ENCODE results near the gene TRIM71. TPM values are rescaled to one million over a fixed set of nuclear protein-coding genes. Genes with fewer than 3 reads are reported as not detected.

Gene TRIM71
- total RNA-seq, 1 donor from 2014 or later: not detected

DNA sequence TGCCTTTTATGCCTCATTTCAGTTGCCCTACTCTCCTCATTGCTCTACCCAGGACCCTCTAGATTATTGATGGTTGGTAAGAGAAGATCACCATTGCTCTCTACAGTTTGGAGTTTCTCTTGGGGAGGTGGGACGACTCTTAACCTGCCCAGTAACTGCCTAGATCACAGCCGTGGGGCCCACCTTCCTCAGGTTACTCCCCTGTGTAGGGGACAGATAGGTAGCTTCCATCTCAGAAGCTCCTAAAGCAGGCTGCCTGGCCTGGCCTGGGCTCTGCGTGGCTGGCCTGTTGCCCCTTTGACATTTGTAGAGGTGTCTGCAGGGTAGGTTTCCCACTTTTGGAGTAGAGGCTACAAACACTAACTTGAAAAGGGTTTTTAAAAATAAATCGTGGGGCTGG lies 42.7 kb downstream of the TRIM71 start:
- intact Hi-C loops (cut with DNase I): no loop called here
- no peak for DNase-seq (ENCODE audit: low spot score)

DNA sequence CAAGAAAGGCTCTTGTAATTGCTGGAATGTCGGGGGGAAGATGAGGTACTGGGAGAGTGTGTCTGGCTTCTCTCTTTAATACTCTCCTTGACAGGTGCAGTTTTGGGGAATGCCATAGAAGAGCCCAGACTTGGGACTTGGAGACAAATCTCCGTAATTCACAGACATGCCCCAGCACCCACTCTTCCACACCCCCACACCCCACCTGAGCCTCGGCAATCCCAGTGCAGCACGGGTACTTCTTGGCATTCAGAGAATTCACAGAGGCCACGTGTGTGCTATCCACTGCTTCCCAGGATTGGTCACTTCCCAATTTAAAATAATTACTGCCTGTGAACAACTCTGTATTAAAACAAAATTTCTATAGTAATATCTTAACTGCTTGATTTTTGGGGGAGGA lies 43.9 kb downstream of the TRIM71 start:
- intact Hi-C loops (cut with DNase I): no loop called here
- DNase-seq (ENCODE audit: low spot score): no peak

DNA sequence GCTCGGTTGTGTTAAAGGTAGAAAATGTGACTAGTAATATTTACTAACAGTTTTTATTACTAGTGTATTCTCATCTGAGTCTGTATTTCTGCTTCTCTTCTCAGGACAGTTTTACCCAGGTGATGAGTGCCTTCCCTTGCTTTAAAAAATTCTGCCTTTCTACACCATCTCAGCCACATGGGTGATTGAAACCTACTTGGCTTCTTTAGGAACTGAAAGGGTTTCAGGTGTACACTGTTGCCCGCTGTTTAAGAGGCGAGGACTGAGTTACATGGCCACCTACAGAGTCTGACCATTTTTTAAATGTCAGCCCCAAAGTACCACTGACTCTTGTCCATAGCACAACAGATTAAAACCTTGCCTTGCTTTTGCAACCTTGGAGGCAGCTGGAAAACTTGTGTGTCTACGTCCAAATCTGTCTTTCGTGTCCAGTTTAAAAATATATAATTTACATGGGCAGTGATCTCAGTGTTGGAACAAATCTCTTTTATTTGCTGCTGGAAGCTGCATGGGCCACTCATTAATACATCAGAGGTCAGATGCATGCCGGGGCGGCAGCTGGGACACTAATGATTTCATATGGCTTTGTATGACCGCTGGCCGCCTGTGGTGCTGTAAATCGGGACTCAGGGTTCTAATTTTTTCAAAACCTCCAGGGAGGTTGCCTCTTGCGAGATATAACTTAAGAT lies 44.6 kb downstream of the TRIM71 start:
- no peak for DNase-seq (ENCODE audit: low spot score)
- intact Hi-C loops (cut with DNase I): no loop called here

DNA sequence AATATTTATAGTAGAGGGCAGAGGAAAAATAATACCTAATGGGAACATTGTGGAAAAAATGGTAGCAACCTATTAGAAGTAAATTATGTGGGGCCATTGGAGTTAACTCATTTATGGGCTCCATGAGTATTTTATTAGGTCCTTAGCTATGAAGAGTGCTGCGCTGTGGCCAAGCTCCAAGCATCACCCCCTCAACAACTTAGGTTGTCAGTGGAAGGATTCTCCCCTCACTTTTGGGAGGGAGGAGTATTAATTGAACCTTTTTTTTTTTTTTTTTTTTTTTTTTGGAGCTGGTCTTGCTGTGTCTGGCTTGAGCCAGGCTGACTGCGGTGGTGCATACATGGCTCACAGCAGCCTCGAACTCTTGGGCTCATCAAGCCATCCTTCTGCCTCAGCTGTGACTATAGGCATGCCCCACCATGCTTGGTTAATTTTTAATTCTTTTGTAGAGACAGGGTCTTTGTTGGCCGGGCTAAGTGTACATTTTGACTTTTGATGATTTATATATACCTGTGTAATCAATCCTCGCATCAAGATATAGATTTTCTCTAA lies 45.2 kb downstream of the TRIM71 start:
- intact Hi-C loops (cut with DNase I): no loop called here
- no peak for DNase-seq (ENCODE audit: low spot score)

DNA sequence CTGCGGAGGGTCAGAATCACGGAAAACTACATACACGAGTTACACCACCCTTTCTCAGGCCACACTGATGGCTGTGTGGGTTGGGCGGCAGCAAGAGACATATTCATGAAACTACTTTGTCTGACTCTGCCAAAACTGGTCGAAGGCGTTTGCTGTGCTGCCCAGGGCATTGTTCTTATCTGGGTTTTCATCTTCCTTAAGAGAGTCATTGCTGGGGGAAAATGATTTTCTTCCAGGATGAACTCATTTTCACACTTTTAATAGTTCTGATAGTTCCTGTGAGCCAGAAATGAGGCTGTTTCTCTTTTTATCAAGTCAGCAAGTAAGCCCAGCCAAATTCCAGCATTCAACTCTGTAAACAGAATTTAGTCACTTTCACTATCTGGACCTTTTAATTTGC lies 47.6 kb downstream of the TRIM71 start:
- intact Hi-C loops (cut with DNase I): no loop called here
- no peak for DNase-seq (ENCODE audit: low spot score)

DNA sequence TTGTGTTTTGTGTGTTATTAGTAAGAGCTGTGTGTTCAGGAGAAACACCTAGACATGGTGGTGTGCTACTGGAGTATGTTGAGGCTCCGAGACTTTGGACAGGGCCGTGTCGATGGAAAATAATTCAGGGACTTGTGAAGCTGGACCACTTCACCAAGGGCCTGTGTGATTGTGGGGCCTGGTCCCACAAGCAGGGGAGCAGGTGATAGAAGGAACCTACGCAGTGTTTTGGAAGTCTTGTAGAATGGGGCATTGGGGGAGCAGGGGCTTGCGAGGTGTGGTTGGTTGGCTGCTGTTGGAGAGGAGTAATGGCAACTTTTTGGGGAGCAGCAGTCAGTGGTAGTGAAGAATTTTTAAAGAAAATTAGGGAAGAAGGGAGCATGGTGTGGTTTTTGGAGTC lies 48.7 kb downstream of the TRIM71 start:
- no peak for DNase-seq (ENCODE audit: low spot score)
- intact Hi-C loops (cut with DNase I): no loop called here

DNA sequence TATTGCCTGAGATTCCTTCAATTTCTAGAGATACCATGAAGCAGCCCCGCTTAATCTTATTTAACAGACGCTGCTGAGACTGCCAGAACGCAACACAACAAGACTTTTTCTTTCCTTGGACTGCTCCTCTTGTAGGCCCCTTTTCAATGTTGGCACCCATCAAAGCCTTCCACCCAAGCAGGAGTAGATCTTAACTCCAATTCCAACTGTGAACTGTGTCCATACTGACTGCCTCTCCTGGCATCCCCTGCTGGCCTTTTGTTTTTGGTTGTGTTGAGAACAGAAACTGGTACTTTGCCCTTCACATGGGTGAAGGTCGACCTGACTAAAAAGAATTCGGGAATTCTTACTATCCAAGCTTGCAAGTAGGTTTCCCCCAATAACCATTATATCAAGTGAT lies 50.2 kb downstream of the TRIM71 start:
- no peak for DNase-seq (ENCODE audit: low spot score)
- intact Hi-C loops (cut with DNase I): no loop called here

DNA sequence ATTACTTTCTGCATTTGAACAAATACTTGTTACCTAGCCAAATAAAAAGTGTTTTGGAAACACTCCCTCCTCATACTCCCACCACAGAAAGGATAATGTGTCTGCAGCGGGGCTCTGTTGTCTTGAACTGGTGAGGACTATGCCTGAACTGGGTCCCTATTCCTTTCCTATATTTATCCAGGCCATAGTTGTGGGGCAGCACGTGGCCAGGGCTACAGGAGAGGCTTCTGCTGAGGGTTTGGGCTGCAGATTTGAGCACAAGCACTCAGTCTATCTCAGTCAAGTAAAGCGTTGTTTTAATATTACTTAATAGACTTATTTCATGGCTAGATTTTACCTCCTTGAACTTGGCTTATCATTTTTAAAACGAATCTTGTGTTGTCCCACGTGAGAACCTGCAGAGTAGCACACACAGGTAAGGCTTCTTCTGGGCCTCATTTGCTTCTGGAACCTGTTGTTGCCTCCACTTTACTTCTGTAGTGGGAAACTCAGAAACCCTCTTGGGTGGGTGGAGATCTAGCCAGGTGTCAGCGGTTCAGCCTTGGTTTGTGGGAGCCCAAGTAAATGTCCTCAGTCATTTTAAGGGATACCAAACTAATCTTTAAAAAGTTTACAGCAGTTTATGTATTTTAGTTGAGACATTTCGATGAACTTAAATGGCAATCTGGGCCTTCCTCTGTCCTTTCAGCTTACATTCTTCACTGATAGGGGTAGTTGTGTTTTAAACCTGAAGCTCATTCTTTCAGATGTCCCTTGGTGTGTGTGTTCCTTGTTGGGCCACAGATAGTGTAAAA lies 51.1 kb downstream of the TRIM71 start:
- intact Hi-C loops (cut with DNase I): no loop called here
- DNase-seq (ENCODE audit: low spot score): no peak

DNA sequence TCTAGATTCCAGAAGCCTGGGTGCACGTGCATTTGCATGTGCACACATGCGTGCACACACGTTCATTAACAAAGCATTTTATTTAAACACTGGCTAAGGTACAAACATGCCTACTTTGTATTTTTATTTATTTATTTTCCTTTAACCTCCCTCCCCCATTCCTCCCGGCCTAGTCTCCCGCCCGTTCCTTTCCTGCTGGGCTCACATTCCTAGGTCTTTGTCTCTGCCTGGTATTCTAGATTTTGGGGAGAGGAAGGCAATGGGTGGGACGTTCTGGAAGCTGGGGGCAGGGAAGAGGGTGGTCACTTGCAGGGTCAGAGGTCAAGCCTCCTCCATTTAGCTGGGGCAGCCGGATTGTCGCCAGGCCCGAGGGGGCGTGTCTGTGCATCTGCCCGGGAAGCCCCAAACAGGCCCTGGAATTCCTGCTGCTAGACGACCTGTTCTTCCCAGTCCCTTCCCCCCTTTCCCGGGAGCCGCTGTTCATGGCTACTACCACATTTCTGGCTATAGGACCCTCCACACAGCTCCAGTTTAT lies 51.8 kb downstream of the TRIM71 start:
- DNase-seq (ENCODE audit: low spot score): no peak
- intact Hi-C loops (cut with DNase I): no loop called here

DNA sequence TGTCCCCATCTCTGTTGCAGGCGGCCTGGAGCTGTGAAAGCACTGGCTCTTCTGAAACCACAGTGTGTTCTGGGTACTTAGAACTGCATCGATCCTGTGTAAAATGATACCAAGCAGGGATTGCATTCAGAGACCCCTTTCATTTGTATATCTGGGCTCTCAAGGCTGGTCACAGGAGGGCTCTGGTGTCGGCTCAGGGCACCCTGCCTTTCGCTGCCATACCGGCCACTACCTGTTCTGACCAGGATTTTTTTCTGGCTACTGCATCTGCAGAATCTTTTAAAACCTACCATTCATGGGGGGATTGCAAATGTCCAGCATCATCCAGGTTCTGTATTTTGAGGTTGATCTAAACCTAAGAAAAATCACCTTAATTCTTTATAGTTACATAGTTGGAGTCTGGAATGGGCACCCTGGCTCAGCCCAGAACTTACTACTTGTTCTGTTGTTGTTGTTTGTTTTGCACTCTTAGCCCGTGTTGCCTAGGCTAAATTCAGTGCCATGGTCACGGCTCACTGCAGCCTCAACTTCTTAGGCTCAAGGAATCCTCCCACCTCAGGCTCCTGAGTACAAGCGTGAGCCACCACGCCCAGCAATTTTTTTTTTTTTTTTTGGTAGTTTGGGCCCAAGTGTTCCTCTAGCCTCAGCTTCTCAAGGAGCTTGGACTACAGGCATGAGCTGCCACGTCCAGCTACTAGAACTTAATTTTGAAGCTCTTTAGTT lies 52.7 kb downstream of the TRIM71 start:
- DNase-seq (ENCODE audit: low spot score): no peak
- intact Hi-C loops (cut with DNase I): no loop called here

DNA sequence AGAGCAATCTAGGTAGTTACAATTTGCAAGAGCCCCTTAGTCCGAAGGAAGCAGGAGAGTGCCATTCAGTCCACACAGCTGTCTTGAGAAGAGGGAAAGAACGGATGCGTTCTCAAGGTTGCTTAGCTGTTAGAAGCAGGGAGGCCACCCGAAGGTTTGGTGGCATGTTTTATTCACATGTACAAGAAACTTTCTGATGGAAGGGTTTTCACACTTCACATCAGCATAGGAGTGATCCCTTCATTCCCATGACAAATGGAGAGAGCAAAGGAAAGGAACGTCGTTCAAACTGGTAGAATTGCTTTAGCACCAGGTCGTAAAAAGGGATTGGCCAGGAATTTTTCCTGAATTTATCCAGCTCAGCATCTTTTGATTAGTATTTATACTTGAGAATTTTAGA lies 53.5 kb downstream of the TRIM71 start:
- no peak for DNase-seq (ENCODE audit: low spot score)
- intact Hi-C loops (cut with DNase I): no loop called here

DNA sequence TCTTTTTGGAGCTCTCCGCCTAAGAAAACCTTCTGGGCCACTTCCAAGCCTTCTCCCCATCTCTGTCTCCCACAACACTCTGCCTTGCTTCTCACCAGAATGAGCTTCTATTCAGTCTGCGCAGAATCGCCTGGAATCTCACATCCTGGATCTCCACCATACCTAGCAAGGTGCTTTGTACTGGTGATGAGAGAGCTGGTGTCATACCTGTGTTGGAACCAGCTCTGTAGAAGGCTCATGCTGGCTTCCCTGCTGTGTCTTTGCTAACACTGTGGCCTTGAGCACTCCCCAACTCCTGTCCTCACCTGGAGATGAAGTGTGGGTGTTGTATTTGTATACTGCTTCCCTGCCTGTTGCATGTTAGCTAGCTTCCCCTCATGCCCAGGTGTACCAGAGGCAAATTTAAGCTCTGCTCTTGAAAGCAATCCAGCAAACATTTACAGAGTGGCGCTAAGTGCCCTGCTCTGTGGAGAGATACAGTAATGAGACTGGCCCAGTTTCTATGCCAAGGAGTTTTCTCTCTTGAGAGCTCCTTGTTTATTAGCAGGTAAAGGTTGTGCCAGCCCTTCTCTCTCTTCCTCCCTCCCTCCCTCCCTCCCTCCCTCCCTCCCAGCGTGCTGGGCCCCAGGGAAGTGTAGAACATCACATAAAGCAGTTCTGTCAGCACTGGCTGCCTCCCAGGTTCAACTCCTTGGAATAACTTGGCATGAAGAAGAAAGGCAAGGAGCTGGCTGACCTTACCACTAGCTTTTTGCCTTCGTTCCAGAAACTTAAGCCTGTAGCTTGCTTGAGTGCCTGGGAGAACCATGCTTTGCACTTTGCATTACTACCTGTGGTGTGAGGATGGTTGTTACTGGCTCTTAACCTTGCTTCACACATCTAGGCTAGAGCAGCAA lies 54.9 kb downstream of the TRIM71 start:
- intact Hi-C loops (cut with DNase I): no loop called here

DNA sequence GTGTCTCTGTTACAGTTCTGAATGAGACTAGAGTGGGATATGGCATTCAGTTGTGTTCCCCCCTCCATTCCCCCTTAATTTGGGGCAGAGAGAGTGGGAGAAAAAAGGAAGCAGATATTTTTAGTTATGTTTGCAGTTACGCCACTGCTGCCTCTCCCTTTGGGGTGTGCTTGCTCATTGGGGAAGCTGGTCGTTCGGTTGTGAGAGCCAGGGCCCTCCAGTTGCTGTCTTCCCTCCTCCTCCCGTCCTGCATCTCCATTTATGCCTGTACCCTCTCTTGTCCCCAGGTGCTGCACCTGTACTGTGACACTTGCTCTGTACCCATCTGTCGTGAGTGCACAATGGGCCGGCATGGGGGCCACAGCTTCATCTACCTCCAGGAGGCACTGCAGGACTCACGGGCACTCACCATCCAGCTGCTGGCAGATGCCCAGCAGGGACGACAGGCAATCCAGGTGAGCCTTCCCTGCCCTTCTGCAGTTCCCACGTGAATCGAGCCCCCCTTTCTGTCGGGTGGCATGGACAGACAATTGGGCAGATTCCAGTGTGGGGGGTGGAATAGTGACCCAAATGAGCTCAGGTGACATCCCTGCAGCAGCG lies 55.8 kb downstream of the TRIM71 start:
- DNase-seq (ENCODE audit: low spot score): no peak
- intact Hi-C loops (cut with DNase I): no loop called here

More for the DNA sequence above, 54.9 kb downstream of the TRIM71 start:
- no peak for DNase-seq (ENCODE audit: low spot score)

DNA sequence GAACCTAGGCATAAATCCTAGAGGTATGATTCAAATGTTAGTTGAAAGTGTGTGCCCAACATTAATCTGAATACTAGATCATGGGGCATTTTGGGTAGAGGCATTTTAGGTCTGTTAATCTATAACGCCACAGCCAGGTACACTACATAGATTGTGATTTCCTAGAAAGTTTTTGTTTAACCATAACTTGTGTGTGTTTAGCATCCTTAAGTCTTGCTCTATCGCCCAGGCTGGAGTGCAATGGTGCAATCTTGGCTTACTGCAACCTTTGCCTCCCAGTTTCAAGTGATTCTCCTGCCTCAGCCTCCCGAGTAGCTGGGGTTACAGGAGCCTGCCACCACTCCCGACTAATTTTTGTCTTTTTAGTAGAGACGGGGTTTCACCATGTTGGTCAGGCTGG lies 59.1 kb downstream of the TRIM71 start:
- intact Hi-C loops (cut with DNase I): no loop called here
- no peak for DNase-seq (ENCODE audit: low spot score)

DNA sequence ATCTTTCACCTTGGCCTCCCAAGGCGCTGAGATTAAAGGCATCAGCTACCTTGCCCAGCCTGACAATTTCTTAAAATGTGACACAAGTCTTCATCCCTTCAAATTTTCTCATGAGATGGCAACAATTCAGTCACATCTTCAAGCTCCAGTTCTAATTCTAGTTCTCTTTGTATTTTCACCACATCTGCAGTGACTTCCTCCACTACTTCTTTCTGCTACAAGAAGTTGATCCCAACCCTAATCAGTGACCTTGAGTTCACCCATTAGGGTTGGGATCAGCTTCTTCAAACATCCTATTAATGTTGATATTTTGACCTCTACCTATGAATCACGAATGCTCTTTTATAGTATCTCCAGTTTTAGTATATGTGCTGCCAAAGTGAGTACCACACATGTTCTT lies 59.8 kb downstream of the TRIM71 start:
- intact Hi-C loops (cut with DNase I): no loop called here
- no peak for DNase-seq (ENCODE audit: low spot score)

DNA sequence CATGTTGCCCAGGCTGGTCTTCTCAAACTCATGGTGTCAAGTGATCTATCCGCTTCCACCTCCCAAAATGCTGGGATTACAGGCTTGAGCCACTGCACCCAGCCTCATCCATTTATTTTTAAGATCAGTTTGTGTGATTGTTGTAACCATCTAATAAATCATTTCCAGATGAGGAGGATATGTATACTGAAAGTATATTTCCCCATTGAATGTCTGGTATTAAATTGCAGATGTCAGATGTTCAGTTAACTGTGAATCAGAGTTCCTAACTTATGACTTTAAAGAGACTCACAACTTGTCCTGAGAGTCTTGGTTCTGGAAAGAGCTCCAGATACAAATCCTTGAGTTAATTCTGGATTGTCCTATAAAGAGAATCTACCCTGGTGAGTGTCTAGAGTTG lies 62.4 kb downstream of the TRIM71 start:
- DNase-seq (ENCODE audit: low spot score): no peak
- intact Hi-C loops (cut with DNase I): no loop called here

DNA sequence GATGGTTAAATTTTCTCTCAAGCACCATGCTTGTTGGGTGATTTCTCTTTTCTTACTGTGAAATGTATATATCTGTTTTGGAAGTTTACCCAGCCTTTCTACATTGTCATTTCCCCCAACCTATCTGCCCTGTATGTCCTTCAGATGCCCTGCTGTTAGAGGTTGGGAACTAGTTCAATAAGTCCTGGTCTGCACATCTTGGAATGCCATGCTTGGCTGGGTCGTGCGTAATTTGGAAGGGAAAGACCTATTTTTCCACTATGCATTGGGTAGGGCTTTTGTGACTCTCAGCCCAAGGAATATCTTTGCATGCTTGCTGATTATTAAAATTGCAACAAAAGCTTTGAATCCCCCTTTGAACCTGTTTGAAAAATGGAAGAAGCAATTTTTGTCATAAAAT lies 63.8 kb downstream of the TRIM71 start:
- intact Hi-C loops (cut with DNase I): no loop called here
- DNase-seq (ENCODE audit: low spot score): no peak

DNA sequence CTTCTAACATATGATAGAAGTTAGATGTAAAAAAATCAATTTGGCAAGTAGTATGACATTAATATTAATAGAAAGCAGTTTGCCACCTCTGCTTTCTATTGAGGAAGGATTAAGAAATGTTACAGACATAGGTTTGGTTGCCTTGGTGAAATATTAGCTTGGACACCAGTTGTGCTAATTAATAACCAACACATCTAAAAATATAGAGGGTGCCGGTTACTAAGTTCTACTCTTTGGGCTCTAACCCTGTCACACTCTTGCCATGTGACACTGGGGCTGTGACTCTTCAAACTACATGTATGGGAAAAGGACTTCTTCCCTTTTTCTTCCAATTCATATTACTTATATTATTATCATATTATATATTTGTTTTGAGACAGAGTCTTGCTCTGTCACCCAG lies 64.4 kb downstream of the TRIM71 start:
- intact Hi-C loops (cut with DNase I): no loop called here

DNA sequence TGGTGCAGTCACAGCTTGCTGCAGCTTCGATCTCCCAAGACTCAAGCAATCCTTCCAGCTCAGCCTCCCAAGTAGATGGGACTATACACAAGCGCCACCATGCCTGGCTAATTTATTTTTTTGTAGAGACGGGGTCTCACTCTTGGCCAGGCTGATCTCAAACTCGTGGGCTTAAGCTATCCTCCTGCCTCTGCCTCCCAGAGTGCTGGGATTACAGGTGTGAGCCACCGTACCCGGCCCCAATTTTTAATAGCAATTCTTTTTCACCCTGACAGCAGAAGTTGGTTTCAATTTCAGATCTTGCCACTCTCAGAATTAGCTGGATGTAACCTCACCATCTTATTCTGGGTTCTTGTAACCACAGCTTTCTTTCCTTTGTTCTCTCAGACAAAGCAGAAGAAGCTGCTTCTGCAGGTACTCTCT lies 64.8 kb downstream of the TRIM71 start:
- no peak for DNase-seq (ENCODE audit: low spot score)
- intact Hi-C loops (cut with DNase I): no loop called here

More for the DNA sequence above, 64.4 kb downstream of the TRIM71 start:
- DNase-seq (ENCODE audit: low spot score): no peak
